GM12892 (cell line): Measurements from ENCODE around the gene TOR3A.

ENCODE experiments used
- POLR2A ChIP-seq: IDR thresholded peaks from 2 replicates; pipeline ENCODE4 v1.6.1; 2011; ENCODE audit warnings: low read depth, low read length, control low read depth
- POLR2AphosphoS5 ChIP-seq: IDR thresholded peaks from 2 replicates; pipeline ENCODE4 v1.6.1; 2011; ENCODE audit warnings: low read depth, low read length, control low read depth

DNA sequence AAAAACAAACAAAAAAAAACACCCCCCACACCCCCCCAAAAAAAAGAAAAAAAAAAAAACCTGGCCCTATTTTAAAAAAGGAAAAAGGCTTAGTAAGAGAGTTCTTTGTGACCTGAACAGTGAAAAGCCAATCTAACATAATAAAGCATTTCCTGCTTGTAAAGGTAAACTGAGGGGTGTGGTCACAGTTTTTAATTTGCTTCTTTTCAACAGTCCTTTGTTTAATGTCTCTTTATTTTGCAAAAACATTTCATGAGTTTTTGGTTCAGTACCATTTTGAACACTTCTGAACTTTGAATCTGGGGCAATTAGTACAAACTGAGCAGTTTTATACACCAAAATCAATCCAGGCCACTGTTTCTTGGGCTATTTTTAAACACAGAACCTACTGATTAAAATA, 37.6 kb downstream of the TOR3A start:
- TF ChIP-seq POLR2A (no peak), POLR2AphosphoS5 (no peak)
